GM20000 (cell line): ENCODE measurements around the gene NFIC.
"Not testable (repeated sequence)": the region's sequence is repeated elsewhere in the genome, so short reads cannot be mapped to it uniquely, and the experiment has no call there.

Experiments
- DNase-seq: peaks from one replicate; pipeline ENCODE4 v3.0.0; 2012; ENCODE audit warnings: low spot score
- CTCF ChIP-seq: IDR thresholded peaks from 2 replicates; pipeline ENCODE4 v1.5.1; 2012; ENCODE audit warnings: mild to moderate bottlenecking, control low read depth; ENCODE audit errors: extremely low read depth, missing control alignments

The NFIC gene

GRCh38 chr19:3333020-3333583 lies 33.3 kb upstream of the NFIC start:
- no peak for TF ChIP-seq CTCF
- no peak for DNase-seq

- DNase-seq = no peak
Observed at GRCh38 chr19:3333662-3334061, 32.7 kb upstream of the NFIC start.

GRCh38 chr19:3334749-3335430 lies 31.5 kb upstream of the NFIC start:
- not testable (repeated sequence) for DNase-seq

More at GRCh38 chr19:3333662-3334061, 32.7 kb upstream of the NFIC start:
- no peak for TF ChIP-seq CTCF

GRCh38 chr19:3335431-3336350 lies 30.7 kb upstream of the NFIC start:
- TF ChIP-seq CTCF = no peak
- DNase-seq = no peak

GRCh38 chr19:3336351-3336679 lies 30.1 kb upstream of the NFIC start:
- no peak for TF ChIP-seq CTCF
- no peak for DNase-seq

- DNase-seq = no peak
- no peak for TF ChIP-seq CTCF
Observed at GRCh38 chr19:3336680-3337523, 29.5 kb upstream of the NFIC start.

GRCh38 chr19:3338541-3339181 lies 27.7 kb upstream of the NFIC start:
- no peak for DNase-seq
- no peak for TF ChIP-seq CTCF
